Activated CD8-positive, alpha-beta memory T cell treated with anti-CD3 and anti-CD28 coated beads, Interleukin-2, amount 50 U/mL, for 24 hours (primary cell): Measurements from ENCODE around the gene FAM110D.

Experiments used
- DNase-seq: peaks from one replicate; pipeline ENCODE4 v3.0.0-alpha.2; 2020; ENCODE audit errors: extremely low read depth

FAM110D gene

DNA sequence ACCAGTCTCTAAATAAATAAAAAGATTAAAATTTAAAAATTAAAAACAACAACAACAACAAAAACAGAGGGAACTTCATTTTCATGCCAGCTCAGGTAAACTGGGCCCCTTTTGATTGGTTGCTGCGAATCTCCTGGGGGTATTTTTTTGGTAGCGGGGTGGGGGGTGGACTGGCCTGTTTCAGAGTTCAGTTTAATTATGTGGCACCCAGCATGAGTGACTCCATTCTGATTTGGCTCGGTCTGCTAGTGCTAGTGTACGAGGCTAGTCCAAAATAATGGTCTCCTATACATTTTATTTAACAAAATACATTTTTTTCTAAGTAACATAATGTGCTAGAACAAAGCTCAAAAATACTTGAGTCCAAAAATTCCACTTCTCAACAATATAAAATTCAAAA, 29.1 kb upstream of the FAM110D start:
- no peak for DNase-seq

DNA sequence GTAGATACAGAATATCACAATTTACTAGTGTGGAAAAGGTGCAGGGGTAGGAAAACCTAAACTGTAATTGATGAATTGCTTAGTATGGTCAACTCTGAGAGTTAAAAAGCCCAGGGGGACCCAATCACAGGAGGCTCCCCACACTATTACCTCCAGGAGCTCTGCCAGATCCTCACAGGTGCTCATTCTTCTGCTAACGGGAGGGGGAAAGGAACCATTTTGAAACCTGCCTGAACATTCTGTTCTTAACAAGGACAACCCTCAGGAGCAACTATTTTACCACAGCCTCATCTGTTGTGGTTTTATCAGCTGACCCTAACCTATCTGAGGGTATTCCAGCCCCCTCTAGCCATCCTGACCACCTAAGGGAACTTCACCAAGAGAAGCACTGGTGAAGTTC, 28.2 kb upstream of the FAM110D start:
- no peak for DNase-seq

DNA sequence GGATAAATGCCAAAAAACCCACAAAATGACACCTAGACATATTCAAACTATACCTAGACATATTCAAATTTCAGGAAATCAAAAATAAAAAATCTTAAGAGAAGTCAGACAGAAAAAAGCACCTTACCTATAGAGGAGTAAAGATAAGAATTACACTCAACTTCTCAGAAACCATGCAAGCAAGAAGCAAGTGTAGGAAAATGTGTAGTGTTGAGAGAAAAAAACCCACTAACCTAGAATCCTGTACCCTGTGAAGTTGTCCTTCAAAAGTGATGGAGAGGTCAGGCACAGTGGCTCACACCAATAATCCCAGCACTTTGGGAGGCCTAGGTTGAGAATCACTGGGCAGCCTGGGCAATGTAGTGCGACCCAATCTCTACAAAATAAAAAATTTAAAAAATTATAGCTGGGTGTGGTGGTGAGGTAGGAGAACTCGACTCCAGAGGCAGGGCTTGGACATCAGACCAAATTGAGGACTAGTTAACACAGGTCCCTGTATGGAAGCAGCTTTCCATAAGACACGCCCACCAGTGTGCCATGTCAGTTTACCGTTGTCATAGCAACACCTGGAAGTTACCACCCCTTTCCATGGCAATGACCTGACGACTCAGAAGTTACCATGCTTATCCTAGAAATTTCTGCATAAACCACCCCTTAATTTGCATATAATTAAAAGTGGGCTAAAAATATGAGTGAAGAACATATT, 26.6 kb upstream of the FAM110D start:
- no peak for DNase-seq

DNA sequence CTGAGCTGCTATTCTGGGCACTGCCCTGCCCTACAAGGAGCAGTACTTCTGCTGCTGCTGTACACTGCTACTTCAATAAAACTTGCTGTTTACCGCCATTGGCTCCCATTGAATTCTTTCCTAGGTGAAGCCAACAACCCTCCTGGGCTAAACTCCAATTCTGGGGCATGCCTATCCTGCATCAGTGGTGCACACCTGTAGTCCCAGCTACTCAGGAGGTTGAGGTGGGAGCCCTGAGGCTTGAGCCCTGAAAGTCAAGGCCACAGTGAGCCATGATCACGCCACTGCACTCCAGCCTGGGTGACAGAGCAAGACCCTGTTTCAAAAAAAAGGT, 26.1 kb upstream of the FAM110D start:
- no peak for DNase-seq

DNA sequence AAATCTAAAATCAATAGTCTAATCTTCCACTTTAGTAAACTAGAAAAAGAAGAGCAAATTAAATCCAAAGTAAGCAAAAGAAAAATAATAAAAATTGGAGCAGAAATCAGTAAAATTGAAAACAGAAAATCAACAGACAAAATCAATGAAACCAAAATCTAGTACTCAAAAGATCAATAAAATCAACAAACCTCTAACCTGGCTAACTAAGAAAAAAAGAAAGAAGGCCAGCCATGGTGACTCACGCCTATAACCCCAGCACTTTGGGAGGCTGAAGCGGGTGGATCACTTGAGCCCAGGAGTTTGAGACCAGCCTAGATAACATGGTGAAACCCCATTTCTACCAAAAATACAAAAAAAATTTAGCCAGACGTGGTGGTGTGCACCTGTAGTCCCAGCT, 24.4 kb upstream of the FAM110D start:
- no peak for DNase-seq

DNA sequence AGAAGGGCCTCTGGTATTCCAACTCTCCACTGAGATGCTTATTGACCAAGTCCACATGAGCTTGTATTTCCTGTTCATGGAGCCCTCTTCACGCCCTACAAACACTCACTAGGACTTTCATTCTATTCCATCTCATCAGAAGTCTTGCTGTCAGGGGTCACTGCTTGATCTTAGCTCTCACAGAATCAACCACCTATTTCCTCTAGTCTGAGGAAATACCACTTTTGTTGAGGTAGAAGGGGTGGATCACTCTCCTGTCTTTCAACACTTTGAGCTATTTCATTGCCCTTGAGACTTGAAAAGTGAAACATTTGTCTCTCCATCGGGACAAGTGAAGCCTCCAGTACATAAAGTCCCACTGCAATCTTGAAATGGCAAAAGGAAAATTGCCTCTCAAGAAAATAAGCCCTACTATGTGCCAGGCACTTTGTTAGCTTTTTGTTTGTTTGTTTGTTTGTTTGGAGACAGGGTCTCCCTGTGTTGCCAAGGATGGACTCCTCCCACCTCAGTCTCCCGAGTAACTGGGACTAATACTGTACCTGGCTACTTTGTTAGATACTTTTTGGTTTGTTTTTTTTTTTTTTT, 19.8 kb upstream of the FAM110D start:
- DNase-seq, result no peak

DNA sequence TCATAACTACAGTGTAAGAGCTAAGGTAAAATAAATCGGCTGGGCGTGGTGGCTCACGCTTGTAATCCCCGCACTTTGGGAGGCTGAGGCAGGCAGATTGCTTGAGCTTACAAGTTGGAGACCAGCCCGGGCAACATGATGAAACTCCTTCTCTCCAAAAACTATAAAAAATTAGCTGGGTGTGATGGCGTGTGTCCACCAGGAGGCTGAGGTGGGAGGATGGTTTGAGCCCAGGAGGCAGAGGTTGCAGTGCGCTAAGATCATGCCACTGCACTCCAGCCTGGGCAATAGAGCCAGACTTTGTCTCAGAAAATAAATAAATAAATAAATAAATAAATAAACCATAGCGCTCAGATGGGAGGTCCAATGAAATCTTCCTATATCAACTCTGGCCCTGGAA, 16.7 kb upstream of the FAM110D start:
- no peak for DNase-seq

DNA sequence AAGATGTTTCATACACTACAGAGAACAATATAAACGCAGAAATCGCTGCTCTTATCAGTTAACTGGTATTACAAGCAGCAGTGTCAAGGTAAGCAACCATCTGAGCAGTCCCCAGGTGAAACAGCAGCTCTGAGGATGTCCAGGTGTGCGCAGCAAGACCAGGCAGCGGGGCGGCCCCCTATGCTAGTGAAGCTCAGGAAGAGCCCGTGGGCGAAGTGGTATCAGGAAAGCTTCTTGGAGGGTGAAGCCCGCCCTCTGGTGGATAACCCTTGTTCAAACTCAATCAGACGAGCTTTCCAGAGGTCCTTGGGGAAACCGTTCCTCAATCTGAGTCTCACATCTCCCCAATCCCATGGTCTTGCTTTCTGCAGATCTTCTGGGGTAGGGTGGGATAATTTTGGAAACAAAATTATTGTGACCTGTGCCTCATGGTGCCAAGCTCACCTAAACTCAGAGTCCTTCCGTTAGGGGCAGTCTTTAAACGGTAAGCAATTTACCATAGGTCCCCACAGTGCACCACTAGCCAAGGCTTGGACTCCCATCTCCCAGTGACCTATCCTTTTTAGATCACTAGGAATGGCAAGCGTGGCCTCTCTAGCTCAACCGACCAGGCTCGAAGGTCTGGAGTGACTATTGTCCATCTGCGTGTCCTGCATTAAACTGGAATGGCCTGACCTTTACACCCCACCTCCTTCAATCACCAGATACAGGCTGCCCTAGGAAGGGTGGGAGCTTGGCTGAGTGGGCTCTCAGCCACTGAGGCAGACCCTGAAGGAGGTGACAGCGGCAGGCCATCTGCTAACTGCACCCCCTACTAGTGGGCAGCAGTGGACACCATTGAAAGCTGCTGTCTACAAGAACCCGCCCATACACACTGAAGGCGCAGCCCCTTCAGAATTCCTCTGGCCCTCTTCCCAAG, 13.6 kb upstream of the FAM110D start:
- no peak for DNase-seq

DNA sequence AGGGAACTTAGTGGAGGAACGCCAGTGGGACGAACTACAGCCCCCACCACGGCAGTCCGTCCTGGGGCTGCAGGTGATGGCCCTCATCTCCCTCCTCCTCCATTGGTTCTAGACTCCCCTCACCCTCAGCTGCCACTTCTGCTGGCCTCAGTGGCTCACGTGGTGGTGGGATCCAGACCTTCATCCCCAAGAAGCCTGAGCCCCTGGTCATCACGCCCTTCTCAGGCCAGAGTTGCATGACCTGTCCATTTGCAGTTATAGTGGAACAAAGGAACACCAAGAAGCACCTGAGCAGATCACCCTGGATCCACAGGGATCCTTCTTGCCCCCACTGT, 13.0 kb upstream of the FAM110D start:
- DNase-seq, result no peak

DNA sequence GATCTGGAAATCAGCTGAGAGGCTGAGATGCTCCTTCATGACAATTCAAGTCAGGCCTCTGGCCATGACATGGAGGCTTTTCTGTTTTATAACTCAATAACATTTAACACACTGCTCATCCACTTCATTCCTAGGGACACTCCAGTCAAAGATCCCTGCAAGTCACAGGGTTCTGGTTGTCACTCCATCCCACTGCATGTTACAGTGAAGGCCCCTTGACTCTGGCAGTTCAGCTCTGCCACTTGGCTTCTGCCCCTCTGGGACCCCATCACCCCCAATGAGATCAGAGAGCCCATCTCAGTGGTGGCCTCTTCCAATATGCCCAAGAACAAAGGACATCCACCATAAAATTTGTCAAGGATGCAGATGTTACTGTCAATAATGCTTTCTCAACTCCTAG, 10.0 kb upstream of the FAM110D start:
- DNase-seq, result no peak

DNA sequence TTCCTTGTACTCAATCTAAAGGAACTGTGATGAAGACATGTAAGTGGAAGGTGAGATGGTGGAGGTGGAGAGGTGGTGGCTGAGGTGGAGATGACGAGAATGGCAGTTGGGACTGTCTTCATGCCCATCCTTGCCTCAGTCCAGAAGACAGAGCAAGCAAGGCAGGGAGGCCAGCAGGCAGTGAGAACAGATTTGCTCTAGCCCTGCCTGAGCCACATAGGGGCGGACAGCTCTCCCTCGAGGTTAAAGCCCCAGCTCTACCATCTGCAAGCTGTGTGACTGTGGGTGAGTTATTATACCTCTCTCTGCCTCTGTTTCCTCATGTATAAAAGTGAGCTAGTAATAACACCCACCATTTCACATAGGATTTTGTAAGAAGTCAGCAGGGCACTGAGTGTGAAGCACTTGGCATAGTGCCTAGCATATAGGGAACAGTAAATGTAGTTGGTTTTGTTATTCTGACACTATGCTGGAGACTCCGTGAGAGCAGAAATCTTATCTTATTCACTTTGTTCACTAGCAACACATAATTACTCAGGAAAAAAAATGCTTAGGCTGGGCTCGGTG, 4.8 kb upstream of the FAM110D start:
- no peak for DNase-seq

DNA sequence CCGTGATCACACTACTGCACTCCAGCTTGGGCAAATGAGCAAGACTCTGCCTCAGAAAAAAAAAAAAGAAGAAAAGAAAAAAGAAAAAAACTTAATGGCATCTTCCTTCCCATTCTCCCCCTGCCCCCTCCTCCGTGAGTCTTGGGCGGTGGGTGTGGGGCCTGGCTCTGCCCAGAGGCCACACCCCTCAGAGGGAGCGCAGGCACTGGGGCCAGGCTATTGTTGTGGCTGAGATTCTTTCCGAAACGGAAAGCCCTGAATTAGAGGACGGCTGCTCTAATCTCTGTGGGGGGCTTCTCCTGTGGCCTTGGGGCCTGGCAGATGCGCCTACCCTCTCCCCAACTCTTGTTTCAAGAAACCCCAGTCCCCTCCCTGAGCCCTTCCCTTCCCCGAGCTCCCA, 4.1 kb upstream of the FAM110D start:
- DNase-seq, result no peak

DNA sequence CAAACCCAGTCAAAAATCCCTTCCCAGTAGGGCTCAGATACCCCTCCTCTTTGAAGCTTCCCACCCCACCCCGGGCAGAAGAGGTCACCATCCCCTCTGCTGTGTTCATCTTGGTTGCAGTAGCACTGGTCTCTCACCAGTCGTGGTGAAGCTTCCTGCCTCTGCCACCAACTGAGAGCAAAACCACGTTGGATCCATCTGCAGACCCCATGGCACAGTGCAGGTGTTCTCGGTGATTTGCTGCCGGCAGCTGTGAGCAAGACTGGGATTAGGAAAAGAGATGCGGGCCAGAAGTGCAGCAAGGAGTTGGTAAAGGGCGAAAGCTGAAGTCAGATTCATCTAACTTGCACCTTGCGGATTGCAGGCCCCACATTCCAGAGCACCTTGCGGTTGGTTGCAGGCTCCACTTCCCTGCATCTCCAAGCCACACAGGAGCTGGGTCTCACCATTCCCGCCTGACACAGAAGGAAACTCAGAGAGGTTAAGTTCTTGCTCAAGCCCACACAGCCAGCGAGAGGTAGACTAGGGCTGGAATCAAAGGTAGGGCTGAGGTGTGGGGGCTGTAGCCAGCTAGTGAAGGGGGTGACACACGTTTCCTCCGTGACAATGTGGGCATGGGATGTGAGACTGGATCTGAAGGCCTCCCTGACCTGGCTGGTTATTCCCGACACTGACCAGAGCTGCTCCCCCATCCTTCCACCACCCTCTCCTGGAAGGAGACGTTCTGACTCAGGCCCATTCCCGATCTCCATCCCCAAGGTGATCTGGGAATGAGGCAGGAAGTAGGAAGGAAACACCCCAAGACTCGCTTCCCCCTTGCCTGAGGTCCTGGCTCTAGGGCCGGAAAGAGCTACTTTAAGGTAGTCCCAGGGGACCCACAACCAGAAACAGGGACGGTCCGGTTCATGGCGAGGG, 3.3 kb upstream of the FAM110D start:
- no peak for DNase-seq

DNA sequence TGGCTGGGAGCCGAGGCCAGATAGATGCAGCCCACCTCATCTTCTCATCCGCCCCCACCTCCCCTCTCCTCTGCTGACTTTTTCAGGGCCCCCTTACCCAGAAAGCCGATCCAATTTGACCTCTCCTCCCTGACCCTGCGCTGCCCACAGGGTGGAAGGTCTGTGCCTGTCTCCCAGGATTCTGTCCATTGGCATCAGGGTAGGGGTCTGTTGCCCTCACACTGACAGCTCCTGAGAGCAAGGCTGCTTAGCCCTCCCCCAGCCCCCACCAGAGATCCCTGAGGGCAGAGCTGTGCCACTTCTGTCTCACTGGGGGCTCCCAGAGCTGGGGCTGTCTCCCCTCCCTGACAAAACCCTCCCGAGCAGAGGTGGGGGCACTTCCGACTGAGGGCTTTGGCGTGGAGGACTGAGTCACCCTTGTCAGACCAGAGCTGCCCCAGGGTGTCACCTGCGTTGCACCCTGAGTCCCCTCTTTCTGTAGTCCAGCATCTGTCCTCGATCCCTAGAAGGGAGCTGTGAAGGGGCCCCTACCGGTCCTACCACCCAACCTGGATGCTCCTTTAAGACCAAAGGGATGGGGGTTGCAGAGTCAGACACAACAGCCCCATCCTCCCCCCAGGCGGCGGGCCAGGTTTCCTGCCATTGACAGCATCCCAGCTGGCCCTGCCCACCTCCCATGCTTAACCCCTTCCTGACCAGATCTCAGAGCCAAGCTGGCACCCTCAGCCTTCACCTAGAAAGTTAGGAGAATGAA, 2.4 kb upstream of the FAM110D start:
- DNase-seq, result no peak

DNA sequence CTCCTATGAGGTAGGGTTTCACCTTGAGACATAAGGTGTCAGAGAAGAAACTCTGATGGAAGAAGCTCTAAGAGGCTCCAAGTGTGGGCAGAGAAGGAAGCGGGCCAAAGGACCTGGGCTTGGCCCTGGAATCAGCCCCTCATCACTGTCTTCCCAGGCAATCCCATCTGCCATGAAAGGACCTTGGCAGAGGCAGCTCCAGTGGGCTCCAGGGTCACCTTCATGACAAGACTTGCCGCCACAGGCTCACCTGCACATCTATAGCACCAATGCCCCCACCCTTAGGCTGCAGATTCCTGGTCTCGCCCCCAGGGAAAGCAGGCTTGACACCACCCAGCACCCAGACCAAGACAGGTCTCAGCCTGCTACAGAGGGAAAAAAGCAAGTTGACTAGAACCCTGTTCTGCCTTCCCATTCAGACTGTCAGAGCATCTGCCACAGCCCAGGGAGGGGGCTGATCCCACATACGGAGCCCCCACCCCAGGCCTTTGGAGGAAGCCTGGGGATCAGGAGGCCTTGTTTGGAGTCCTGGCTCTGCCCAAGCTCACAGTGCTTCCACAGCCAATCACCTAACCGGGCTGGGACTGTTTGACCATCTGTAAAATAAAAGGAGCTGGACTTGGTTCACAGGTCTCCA, 490 bp upstream of the FAM110D start:
- DNase-seq, result no peak

DNA sequence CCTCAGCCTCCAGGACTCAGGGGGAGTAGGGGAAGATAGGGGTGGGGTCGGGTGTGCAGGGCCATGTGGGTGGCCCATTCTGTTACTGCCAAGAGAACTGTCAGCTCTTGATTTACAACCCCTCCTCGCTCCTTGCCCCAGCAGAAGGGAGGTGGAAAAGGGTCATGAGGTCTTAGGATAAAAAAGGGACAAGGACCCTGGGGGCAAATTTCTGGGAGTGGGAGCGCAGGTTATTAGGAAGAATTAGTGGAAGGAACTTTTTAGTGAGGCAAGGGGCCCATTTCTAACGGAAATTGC, 812 bp downstream of the FAM110D start:
- DNase-seq, result no peak

DNA sequence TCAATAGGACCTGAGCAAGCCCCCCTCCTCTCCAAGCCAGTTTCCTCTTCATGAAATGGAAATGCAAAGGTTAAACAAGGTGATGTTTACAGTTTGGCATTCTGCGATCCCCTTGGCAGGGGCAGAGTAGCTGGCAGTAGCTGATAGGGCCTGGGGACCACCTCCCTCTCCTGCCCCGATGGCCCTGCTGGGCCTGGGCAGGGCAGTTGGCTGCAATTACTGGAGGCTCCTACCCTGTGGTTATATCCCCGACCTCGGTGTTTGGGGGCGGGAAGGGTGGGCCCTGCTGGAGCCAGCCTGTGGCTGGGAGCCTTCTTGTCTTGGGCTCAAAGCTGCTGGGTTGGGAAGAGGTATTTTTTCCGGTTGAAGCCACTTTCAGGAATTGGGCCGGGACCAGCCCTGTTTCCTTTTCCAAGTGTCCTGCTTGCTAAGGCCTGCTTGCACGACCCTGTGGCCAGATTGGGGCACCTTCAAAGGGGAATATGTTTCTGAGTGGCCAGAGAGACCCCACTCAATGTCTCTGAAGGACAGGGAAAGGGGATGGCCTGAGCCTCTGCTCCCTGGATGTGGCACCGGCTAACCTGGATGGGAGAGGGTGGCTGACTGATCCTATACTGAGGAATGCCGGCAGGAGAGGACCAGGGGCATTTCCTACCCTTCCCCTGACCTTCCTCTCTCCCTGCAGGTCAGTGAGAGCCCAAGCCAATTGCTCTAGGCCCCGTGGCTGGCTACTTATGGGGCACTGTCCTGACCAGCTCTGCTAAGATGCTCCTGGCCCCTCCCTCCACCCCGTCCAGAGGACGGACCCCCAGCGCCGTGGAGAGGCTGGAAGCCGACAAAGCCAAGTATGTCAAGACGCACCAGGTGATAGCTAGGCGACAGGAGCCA, 1.9 kb downstream of the FAM110D start:
- DNase-seq, result no peak

DNA sequence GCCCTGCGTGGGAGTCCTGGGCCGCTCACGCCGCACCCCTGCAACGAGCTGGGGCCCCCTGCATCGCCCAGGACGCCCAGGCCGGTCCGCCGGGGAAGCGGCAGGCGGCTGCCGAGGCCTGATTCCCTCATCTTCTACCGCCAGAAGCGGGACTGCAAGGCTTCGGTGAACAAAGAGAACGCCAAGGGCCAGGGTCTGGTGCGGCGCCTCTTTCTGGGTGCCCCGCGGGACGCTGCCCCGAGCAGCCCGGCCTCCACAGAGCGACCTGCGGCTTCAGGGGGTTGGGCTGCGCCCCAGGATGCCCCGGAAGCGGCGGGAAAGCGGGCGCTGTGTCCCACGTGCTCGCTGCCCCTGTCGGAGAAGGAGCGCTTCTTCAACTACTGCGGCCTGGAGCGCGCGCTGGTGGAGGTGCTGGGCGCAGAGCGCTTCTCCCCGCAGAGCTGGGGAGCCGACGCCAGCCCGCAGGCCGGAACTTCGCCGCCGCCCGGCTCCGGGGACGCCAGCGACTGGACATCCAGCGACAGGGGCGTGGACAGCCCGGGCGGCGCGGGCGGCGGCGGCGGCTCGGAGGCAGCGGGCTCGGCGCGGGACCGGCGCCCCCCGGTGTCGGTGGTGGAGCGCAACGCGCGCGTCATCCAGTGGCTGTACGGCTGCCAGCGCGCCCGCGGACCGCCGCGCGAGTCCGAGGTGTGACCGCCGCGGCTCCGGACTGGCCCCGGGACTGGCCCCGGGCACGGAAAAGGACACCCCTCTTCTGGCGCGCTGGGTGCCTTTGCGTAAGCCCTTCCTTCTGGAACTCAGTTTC, 2.7 kb downstream of the FAM110D start:
- DNase-seq, result no peak

DNA sequence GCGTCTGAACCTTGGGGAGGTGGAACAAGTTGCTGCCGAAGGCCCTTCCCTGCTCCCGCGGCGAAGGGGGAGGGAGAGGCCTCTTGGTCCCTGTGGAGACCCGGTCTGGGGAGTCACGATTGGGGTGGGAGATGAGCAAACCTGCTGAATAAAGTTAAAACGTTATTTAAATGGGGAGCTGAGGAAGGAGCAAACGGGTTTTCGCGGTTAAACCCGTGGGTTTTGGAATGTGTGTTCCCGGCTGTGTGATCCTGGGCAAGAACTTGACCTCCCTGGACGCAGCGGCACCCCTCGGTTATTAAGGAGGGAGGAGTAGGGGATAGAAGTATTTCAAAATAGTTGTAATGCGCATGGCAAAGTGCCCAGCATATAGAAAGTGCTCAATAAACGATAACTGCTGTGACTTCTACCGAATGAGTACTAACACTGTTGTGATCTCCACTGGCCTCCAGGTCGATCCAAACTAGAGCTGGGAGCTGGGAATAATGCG, 3.4 kb downstream of the FAM110D start:
- no peak for DNase-seq
